Mucosa of descending colon (tissue), 3 donors: ENCODE results near the gene CEP83. TPM values are rescaled to one million over a fixed set of nuclear protein-coding genes. Genes with fewer than 3 reads are reported as not detected.

Source experiments
- ATAC-seq: fragments of 200-7000 bp; cut with Tn5 transposase; one replicate; pipeline ENCODE4 v1.9.1; 2020; ENCODE audit warnings: mild to moderate bottlenecking, moderate library complexity
- DNase-seq, 3 donors: peaks; one replicate each; pipeline ENCODE4 v3.0.0-alpha.2; 2020
- H3K36me3 ChIP-seq: fragments of 200-600 bp; one replicate; pipeline ENCODE4 v1.8.0; 2021; ENCODE audit warnings: low read depth, mild to moderate bottlenecking
- H3K4me1 ChIP-seq: fragments of 200-600 bp; one replicate; pipeline ENCODE4 v1.8.0; 2021; ENCODE audit warnings: low read depth, mild to moderate bottlenecking
- H3K4me3 ChIP-seq: fragments of 200-600 bp; one replicate; pipeline ENCODE4 v1.8.0; 2021; ENCODE audit warnings: mild to moderate bottlenecking
- H3K9me3 ChIP-seq: fragments of 200-600 bp; one replicate; pipeline ENCODE4 v1.8.0; 2021; ENCODE audit warnings: mild to moderate bottlenecking
- CTCF ChIP-seq: fragments of 200-600 bp; IDR thresholded peaks from one replicate; pipeline ENCODE4 v1.8.0; 2022; ENCODE audit warnings: antibody characterized with exemption, mild to moderate bottlenecking
- intact Hi-C, 2 donors: fragments of 100-400 bp; cut with DNase I in 1 of 2; cut with micrococcal nuclease in 1 of 2; formaldehyde crosslinking; loops; one replicate each; pipeline versions ENCODE4 v1.11.0 to v1.11.1; 2022; cut with DNase I, micrococcal nuclease
- total RNA-seq, 3 donors: library from RNA; stranded (reverse); fragmentation: NEBNext Ultra II Directional in 2 of 3; extraction: Animal tissue kit (Norgen Biotek cat#: 25700) in 2 of 3; gene quantifications; one replicate each; pipeline versions ENCODE4 v1.2.1 to v1.2.4, GENCODE V29; 2021 to 2023
- donor health status: DM: no; HTN: no; CAD: no; lungs with moderate emphysema.
- donor health status: DM: no; HTN: no; CAD: no.
- donor health status: DM: no; HTN: yes; CAD: no.

Gene CEP83
- total RNA-seq, 3 donors from 2014 or later = 11.7 to 14.4 (median 14.3) TPM

- H3K4me1 ChIP-seq = no peaks in the 10 kb centered on the region
- H3K36me3 ChIP-seq = no peaks in the 10 kb centered on the region
- H3K4me3 ChIP-seq = no peak overlapping the region
- TF ChIP-seq CTCF = no peak
- H3K9me3 ChIP-seq = no peaks in the 10 kb centered on the region
- ATAC-seq = no peak
- intact Hi-C loops = no loop called here
- no peak for DNase-seq
Measured at GRCh38 chr12:94500831-94501567, 41.3 kb upstream of the CEP83 start.

- no peak for ATAC-seq
- intact Hi-C loops = no loop called here
- no peak for DNase-seq
- no peaks in the 10 kb centered on the region for H3K36me3 ChIP-seq
- no peaks in the 10 kb centered on the region for H3K9me3 ChIP-seq
- no peaks in the 10 kb centered on the region for H3K4me1 ChIP-seq
- H3K4me3 ChIP-seq = no peak overlapping the region
- no peak for TF ChIP-seq CTCF
Measured at GRCh38 chr12:94498698-94499097, 39.0 kb upstream of the CEP83 start.

GRCh38 chr12:94498073-94498472 lies 38.4 kb upstream of the CEP83 start:
- DNase-seq = no peak
- H3K4me3 ChIP-seq = no peak overlapping the region
- ATAC-seq = no peak
- intact Hi-C loops = no loop called here
- no peak for TF ChIP-seq CTCF
- no peaks in the 10 kb centered on the region for H3K4me1 ChIP-seq
- no peaks in the 10 kb centered on the region for H3K9me3 ChIP-seq
- H3K36me3 ChIP-seq = no peaks in the 10 kb centered on the region

GRCh38 chr12:94495445-94496115 lies 35.9 kb upstream of the CEP83 start:
- no peaks in the 10 kb centered on the region for H3K36me3 ChIP-seq
- DNase-seq (no peak), ATAC-seq (no peak)
- H3K4me3 ChIP-seq = no peak overlapping the region
- H3K4me1 ChIP-seq = no peaks in the 10 kb centered on the region
- intact Hi-C loops = no loop called here
- no peak for TF ChIP-seq CTCF
- no peaks in the 10 kb centered on the region for H3K9me3 ChIP-seq

- no peak overlapping the region for H3K4me3 ChIP-seq
- no peak for DNase-seq
- intact Hi-C loops = no loop called here
- no peak for ATAC-seq
- H3K4me1 ChIP-seq = no peaks in the 10 kb centered on the region
- no peak for TF ChIP-seq CTCF
- H3K9me3 ChIP-seq = no peaks in the 10 kb centered on the region
- H3K36me3 ChIP-seq = no peaks in the 10 kb centered on the region
Measured at GRCh38 chr12:94491489-94491888, 31.8 kb upstream of the CEP83 start.
